Measurements from ENCODE around the gene C12orf42.

Gene C12orf42

DNA sequence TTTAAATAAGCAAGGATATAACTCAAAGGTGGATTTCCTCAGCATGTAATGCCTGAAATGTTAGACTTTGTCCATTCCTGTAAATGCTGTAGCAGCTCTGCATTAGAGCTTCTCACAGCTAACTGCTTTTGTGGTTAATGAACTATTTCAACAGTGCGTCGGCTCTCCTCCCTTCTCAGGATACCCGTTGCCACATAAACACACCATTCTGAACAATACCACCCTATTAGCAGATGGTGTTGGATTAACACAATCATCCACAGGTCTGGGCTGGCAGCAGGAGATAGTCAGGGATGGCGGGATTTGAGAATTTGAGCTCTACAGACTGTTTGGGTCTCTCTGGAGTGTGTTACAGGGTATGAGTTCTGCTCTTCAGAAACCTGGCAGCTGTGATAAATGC is 33.5 kb upstream of the C12orf42 start:
- TF ChIP-seq, protein P1, sequence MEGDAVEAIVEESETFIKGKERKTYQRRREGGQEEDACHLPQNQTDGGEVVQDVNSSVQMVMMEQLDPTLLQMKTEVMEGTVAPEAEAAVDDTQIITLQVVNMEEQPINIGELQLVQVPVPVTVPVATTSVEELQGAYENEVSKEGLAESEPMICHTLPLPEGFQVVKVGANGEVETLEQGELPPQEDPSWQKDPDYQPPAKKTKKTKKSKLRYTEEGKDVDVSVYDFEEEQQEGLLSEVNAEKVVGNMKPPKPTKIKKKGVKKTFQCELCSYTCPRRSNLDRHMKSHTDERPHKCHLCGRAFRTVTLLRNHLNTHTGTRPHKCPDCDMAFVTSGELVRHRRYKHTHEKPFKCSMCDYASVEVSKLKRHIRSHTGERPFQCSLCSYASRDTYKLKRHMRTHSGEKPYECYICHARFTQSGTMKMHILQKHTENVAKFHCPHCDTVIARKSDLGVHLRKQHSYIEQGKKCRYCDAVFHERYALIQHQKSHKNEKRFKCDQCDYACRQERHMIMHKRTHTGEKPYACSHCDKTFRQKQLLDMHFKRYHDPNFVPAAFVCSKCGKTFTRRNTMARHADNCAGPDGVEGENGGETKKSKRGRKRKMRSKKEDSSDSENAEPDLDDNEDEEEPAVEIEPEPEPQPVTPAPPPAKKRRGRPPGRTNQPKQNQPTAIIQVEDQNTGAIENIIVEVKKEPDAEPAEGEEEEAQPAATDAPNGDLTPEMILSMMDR (IDR thresholded peaks at IDR 0.05; ENCODE audit: low read depth, low read length), result no peak
- Histone ChIP-seq H3K4me3 (ENCODE audit: low read depth, low read length) (no peak overlapping the region), H3K27ac (peak overlapping the region; percentile 74), H3K36me3 (no peaks in the 10 kb centered on the region), H3K9me3 (ENCODE audit: severe bottlenecking) (no peaks in the 10 kb centered on the region), H3K27me3 (ENCODE audit: insufficient read depth, low read depth, severe bottlenecking) (no peaks in the 10 kb centered on the region)
- peak; percentile 52 for DNase-seq

DNA sequence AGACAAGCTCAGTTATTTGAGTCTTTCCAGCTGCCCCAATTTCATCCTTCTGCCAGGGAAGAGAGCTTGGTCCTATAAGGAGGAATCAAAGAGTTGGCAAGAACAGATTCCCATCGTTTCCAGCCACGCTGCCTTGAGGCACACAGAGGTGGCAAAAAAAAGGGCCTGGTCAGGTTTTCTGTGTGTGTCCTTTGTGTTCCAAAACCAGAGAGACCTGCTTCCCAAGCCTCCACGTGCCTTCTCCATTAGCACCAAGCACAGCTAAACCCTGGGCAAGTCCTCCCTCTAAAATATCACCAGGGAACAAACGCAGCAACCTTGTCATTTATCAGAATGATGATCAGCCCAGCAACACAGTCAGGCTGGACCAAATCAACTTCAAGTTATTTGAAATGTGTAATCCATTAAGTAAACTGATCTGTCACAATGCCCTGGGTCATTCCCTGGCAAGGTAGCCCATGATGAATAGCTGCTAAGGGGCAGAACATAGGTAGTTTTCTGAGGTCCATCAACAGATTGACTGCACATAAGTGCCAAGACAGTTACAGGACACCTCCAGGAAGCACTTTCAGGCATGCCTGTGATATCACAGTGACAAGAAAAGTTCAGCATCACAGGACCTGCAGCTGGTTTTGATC is 28.6 kb upstream of the C12orf42 start:
- Histone ChIP-seq H3K4me3 (ENCODE audit: low read depth, low read length) (no peak overlapping the region), H3K27ac (peak overlapping the region; percentile 85), H3K27me3 (ENCODE audit: insufficient read depth, low read depth, severe bottlenecking) (no peaks in the 10 kb centered on the region), H3K36me3 (no peaks in the 10 kb centered on the region), H3K9me3 (ENCODE audit: severe bottlenecking) (no peaks in the 10 kb centered on the region)
- TF ChIP-seq, protein P1 (IDR thresholded peaks at IDR 0.05; ENCODE audit: low read depth, low read length), result no peak
- peak; percentile 29 for DNase-seq

DNA sequence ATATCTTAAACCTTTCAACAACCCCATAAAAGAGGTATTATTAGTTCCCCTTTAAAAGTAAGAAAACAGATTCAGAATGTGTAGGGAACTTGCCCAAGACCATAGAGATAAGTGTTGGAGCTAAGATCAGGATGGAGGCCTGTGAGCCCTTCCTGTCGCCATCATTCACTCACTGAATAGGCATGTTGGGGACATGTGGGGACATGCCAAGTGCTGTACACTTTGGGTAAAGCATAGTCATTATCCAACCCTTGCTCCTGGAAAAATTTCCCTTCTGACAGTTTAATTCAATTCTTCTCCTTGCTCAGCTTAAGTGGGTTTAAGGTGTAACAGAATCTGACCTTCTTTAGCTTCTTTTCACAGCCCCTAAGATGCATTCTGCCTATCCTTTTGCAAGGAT is 28.0 kb upstream of the C12orf42 start:
- peak; percentile 70 for DNase-seq
- TF ChIP-seq, protein P1 (IDR thresholded peaks at IDR 0.05; ENCODE audit: low read depth, low read length), result no peak
- Histone ChIP-seq H3K9me3 (ENCODE audit: severe bottlenecking) (no peaks in the 10 kb centered on the region), H3K4me3 (ENCODE audit: low read depth, low read length) (no peak overlapping the region), H3K27me3 (ENCODE audit: insufficient read depth, low read depth, severe bottlenecking) (no peaks in the 10 kb centered on the region), H3K27ac (peak overlapping the region; percentile 85), H3K36me3 (no peaks in the 10 kb centered on the region)

DNA sequence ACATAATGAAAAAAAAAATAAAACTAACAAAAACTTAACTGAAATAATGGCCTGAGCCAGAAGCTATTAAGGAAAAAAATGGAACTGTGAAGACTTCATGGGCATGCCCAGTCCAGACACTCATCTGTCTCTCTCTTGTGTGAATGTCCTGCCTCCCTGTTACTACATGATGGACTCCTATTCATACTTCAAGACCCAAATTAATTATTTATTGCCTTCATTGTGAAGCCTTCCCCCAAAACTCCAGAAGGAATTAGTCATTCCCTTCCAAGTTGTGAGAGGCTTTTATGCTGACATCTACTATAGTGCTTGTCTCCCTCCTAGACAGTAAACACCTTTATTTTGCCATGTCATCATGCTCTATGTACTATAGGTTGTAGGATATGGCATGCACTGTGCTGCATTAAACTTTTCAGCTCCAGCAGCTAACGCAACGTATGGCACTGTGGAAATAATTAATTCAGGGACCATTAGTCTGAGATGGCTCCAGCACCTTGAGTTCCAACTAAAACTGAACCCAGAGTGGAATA is 25.0 kb upstream of the C12orf42 start:
- Histone ChIP-seq H3K9me3 (ENCODE audit: severe bottlenecking) (no peaks in the 10 kb centered on the region), H3K36me3 (no peaks in the 10 kb centered on the region), H3K27me3 (ENCODE audit: insufficient read depth, low read depth, severe bottlenecking) (no peaks in the 10 kb centered on the region), H3K27ac (no peak overlapping the region), H3K4me3 (ENCODE audit: low read depth, low read length) (no peak overlapping the region)
- no peak for DNase-seq
- TF ChIP-seq, protein P1 (IDR thresholded peaks at IDR 0.05; ENCODE audit: low read depth, low read length), result no peak

DNA sequence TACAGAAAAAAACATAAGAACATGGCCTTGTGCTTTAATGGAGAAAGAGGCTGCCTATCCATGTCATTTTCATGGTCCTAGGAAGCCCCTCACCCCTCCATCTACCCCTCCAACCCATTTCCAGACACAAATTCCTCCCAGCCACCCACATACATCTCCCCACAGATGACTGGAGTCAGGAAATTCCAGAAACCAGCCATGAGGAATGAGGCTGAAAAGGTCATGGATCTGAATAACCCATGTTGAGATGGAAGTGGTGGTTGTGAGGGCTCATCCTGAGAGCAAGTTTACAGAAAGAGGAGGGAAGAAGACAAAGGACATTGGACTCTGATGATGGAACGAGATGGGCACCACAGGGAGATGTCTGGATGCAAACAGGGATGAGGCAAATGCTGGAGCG is 23.9 kb upstream of the C12orf42 start:
- H3K27me3 ChIP-seq (ENCODE audit: insufficient read depth, low read depth, severe bottlenecking), result no peaks in the 10 kb centered on the region
- TF ChIP-seq, protein P1 (IDR thresholded peaks at IDR 0.05; ENCODE audit: low read depth, low read length), result no peak
- no peaks in the 10 kb centered on the region for H3K36me3 ChIP-seq
- no peaks in the 10 kb centered on the region for H3K9me3 ChIP-seq (ENCODE audit: severe bottlenecking)
- no peak overlapping the region for H3K4me3 ChIP-seq (ENCODE audit: low read depth, low read length)
- DNase-seq, result no peak
- no peak overlapping the region for H3K27ac ChIP-seq

DNA sequence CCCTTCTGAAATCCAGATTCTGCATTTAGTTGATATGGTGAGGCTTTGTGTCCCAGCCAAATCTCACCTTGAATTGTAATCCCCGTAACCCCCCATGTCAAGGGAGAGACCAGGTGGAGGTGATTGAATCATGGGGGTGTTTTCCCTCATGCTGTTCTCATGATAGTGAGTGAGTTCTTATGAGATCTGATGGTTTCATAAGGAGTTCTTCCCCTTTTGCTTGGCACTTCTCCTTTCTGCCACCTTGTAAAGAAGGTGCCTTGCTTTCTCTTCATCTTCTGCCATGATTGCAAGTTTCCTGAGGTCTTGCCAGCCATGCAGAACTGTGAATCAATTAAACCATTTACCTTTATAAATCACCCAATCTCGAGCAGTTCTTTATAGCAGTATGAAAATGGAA is 23.1 kb upstream of the C12orf42 start:
- no peaks in the 10 kb centered on the region for H3K36me3 ChIP-seq
- no peak overlapping the region for H3K27ac ChIP-seq
- no peaks in the 10 kb centered on the region for H3K9me3 ChIP-seq (ENCODE audit: severe bottlenecking)
- H3K27me3 ChIP-seq (ENCODE audit: insufficient read depth, low read depth, severe bottlenecking), result no peaks in the 10 kb centered on the region
- TF ChIP-seq, protein P1 (IDR thresholded peaks at IDR 0.05; ENCODE audit: low read depth, low read length), result no peak
- no peak for DNase-seq
- no peak overlapping the region for H3K4me3 ChIP-seq (ENCODE audit: low read depth, low read length)

Measured in WERI-Rb-1 (cell line).